GM12874 (cell line): ENCODE data around the gene MBL2.

Source experiments
- CTCF ChIP-seq: IDR thresholded peaks from 2 replicates; pipeline ENCODE4 v1.5.1; 2011; ENCODE audit warnings: low read depth, mild to moderate bottlenecking, control low read depth, low read length, moderate library complexity; ENCODE audit not compliant: insufficient read depth

MBL2 gene

GRCh38 chr10:52779541-52780390, 7.2 kb upstream of the MBL2 start:
- TF ChIP-seq CTCF: peak; percentile 89

GRCh38 chr10:52778511-52779392, 6.2 kb upstream of the MBL2 start:
- TF ChIP-seq CTCF: peak; percentile 27; the same call in 1 of the 2 replicates

- no peak for TF ChIP-seq CTCF
These were observed 4.8 kb upstream of the MBL2 start for GRCh38 chr10:52777414-52777813.

GRCh38 chr10:52776471-52776903, 3.9 kb upstream of the MBL2 start:
- TF ChIP-seq CTCF: no peak

- TF ChIP-seq CTCF: no peak
These were observed 2.6 kb upstream of the MBL2 start for GRCh38 chr10:52775132-52775647.

- TF ChIP-seq CTCF: no peak
These were observed 2.1 kb upstream of the MBL2 start for GRCh38 chr10:52774600-52775106.

- no peak for TF ChIP-seq CTCF
These were observed 1.6 kb upstream of the MBL2 start for GRCh38 chr10:52774182-52774581.
